ENCODE results near the gene VEGFB. TPM values are rescaled to one million over a fixed set of nuclear protein-coding genes. Genes with fewer than 3 reads are reported as not detected.

Gene VEGFB
- total and polyA plus RNA-seq, 7 experiments from 2014 or later, result 12.9 to 99.5 (median 58.7) TPM

- intact Hi-C loops (cut with micrococcal nuclease), result loop anchor here (1.0 kb wide), 5 partner anchors 10 to 50 kb away; partner anchors contain the start of genes FKBP2 (in 1 of the 2) and GPR137 (in 1 of the 2)
- Histone ChIP-seq H3K4me1 (ENCODE audit: control insufficient read depth in 2 of 2, insufficient read depth in 2 of 2, low read length in 2 of 2) (peaks cover 13 to 16% of the 10 kb centered on the region in 2 donors), H3K36me3 (ENCODE audit: control insufficient read depth in 2 of 3, insufficient read depth in 3 of 3, low read length in 3 of 3) (no peaks in the 10 kb centered on the region), H3K27ac (ENCODE audit: low read depth, low read length) (peak overlapping the region; percentile 59), H3K27me3 (ENCODE audit: control insufficient read depth in 2 of 2, insufficient read depth in 2 of 2, low read length in 2 of 2) (no peaks in the 10 kb centered on the region), H3K9me3 (ENCODE audit: control insufficient read depth in 2 of 3, low read length in 3 of 3) (no peaks in the 10 kb centered on the region), H3K4me3 (ENCODE audit: low read length) (peak overlapping the region; percentile 69)
- Mint-ChIP-seq H3K36me3 (no peaks in the 10 kb centered on the region), H3K27ac (peak overlapping the region in 4 of 9 donors; percentile 71 to 84 (median 74)), H3K4me3 (peak overlapping the region; percentile 81 to 96 (median 86)), H3K9me3 (peaks cover 0 to 2% (median 0%) of the 10 kb centered on the region in 11 donors), H3K4me1 (peaks cover 7 to 41% (median 14%) of the 10 kb centered on the region in 7 donors), H3K27me3 (peaks cover 0 to 3% (median 0%) of the 10 kb centered on the region in 5 donors)
- ChIA-PET POLR2A (interaction anchor here (0.7 to 12.3 kb wide), 9 partner anchors 8 to 886 kb away, joined by 3 to 154 read pairs (median 4); partner anchors contain the start of genes BAD, FERMT3, GPR137 and NUDT22), CTCF (interaction anchor here (0.6 to 3.7 kb wide), 6 partner anchors 10 to 317 kb away, joined by 3 to 31 read pairs (median 8); partner anchors contain the start of genes FERMT3 and FKBP2)
- ATAC-seq (peak; percentile 1), DNase-seq (peak in 1 of 9 donors; percentile 22)
Measured at GRCh38 chr11:64251753-64252002, 17.3 kb downstream of the VEGFB start.

- ATAC-seq (no peak), DNase-seq (peak in 1 of 9 donors; percentile 47)
- peaks cover 7 to 41% (median 14%) of the 10 kb centered on the region in 7 donors for H3K4me1 Mint-ChIP-seq
- Histone ChIP-seq H3K27ac (ENCODE audit: low read depth, low read length) (peak overlapping the region; percentile 59), H3K4me1 (ENCODE audit: control insufficient read depth in 2 of 2, insufficient read depth in 2 of 2, low read length in 2 of 2) (peaks cover 9 to 12% of the 10 kb centered on the region in 2 donors), H3K36me3 (ENCODE audit: control insufficient read depth in 2 of 3, insufficient read depth in 3 of 3, low read length in 3 of 3) (no peaks in the 10 kb centered on the region), H3K9me3 (ENCODE audit: control insufficient read depth in 2 of 3, low read length in 3 of 3) (no peaks in the 10 kb centered on the region), H3K27me3 (ENCODE audit: control insufficient read depth in 2 of 2, insufficient read depth in 2 of 2, low read length in 2 of 2) (no peaks in the 10 kb centered on the region), H3K4me3 (ENCODE audit: low read length) (peak overlapping the region; percentile 69)
- no peaks in the 10 kb centered on the region for H3K36me3 Mint-ChIP-seq
- intact Hi-C loops (cut with micrococcal nuclease), result no loop called here
- H3K4me3 Mint-ChIP-seq, result peak overlapping the region; percentile 81 to 96 (median 86)
- H3K9me3 Mint-ChIP-seq, result peaks cover 0 to 2% (median 0%) of the 10 kb centered on the region in 11 donors
- H3K27me3 Mint-ChIP-seq, result peaks cover 0 to 3% (median 0%) of the 10 kb centered on the region in 5 donors
- ChIA-PET CTCF (interaction anchor here (0.5 to 3.7 kb wide), 7 partner anchors 11 to 318 kb away, joined by 3 to 31 read pairs (median 8); partner anchors contain the start of genes FERMT3 and FKBP2), POLR2A (interaction anchor here (0.5 to 12.3 kb wide), 10 partner anchors 8 to 886 kb away, joined by 3 to 154 read pairs (median 4); partner anchors contain the start of genes BAD, FERMT3, GPR137 and NUDT22)
- H3K27ac Mint-ChIP-seq, result peak overlapping the region in 7 of 9 donors; percentile 19 to 84 (median 71)
Measured at GRCh38 chr11:64252003-64252872, 17.9 kb downstream of the VEGFB start.

GRCh38 chr11:64253043-64253442 lies 18.7 kb downstream of the VEGFB start:
- intact Hi-C loops (cut with micrococcal nuclease), result no loop called here
- no peak overlapping the region for H3K27ac ChIP-seq (ENCODE audit: low read depth, low read length)
- Mint-ChIP-seq H3K9me3 (peaks cover 0 to 2% (median 0%) of the 10 kb centered on the region in 11 donors), H3K27ac (no peak overlapping the region), H3K4me3 (peak overlapping the region in 6 of 10 donors; percentile 14 to 91 (median 33)), H3K4me1 (peaks cover 2 to 37% (median 12%) of the 10 kb centered on the region in 7 donors), H3K27me3 (peaks cover 0 to 3% (median 0%) of the 10 kb centered on the region in 5 donors), H3K36me3 (no peaks in the 10 kb centered on the region)
- no peaks in the 10 kb centered on the region for H3K36me3 ChIP-seq (ENCODE audit: control insufficient read depth in 2 of 3, insufficient read depth in 3 of 3, low read length in 3 of 3)
- no peak overlapping the region for H3K4me3 ChIP-seq (ENCODE audit: low read length)
- H3K27me3 ChIP-seq (ENCODE audit: control insufficient read depth in 2 of 2, insufficient read depth in 2 of 2, low read length in 2 of 2), result no peaks in the 10 kb centered on the region
- no peak for DNase-seq
- no peaks in the 10 kb centered on the region for H3K9me3 ChIP-seq (ENCODE audit: control insufficient read depth in 2 of 3, low read length in 3 of 3)
- ChIA-PET POLR2A (interaction anchor here (12.3 kb wide), 1 partner anchor 16 kb away, joined by 154 read pairs; no protein-coding TSS in a partner anchor), CTCF (interaction anchor here (3.7 kb wide), 1 partner anchor 47 kb away, joined by 31 read pairs; the partner anchor contains the start of gene FERMT3)
- no peak for ATAC-seq
- H3K4me1 ChIP-seq (ENCODE audit: control insufficient read depth in 2 of 2, insufficient read depth in 2 of 2, low read length in 2 of 2), result peaks cover 9 to 12% of the 10 kb centered on the region in 2 donors

GRCh38 chr11:64253481-64253880 lies 19.1 kb downstream of the VEGFB start:
- H3K4me3 ChIP-seq (ENCODE audit: low read length), result no peak overlapping the region
- ChIA-PET CTCF (interaction anchor here (1.0 kb wide), 1 partner anchor 49 kb away, joined by 3 read pairs; no protein-coding TSS in a partner anchor), POLR2A (no interaction called here)
- intact Hi-C loops (cut with micrococcal nuclease), result no loop called here
- H3K27ac ChIP-seq (ENCODE audit: low read depth, low read length), result no peak overlapping the region
- H3K4me3 Mint-ChIP-seq, result peak overlapping the region in 5 of 10 donors; percentile 14 to 91 (median 21)
- H3K27ac Mint-ChIP-seq, result no peak overlapping the region
- no peak for ATAC-seq
- H3K36me3 ChIP-seq (ENCODE audit: control insufficient read depth in 2 of 3, insufficient read depth in 3 of 3, low read length in 3 of 3), result peaks cover 0 to 2% (median 0%) of the 10 kb centered on the region in 3 experiments
- H3K27me3 ChIP-seq (ENCODE audit: control insufficient read depth in 2 of 2, insufficient read depth in 2 of 2, low read length in 2 of 2), result no peaks in the 10 kb centered on the region
- H3K27me3 Mint-ChIP-seq, result peaks cover 0 to 3% (median 0%) of the 10 kb centered on the region in 5 donors
- H3K36me3 Mint-ChIP-seq, result no peaks in the 10 kb centered on the region
- H3K4me1 ChIP-seq (ENCODE audit: control insufficient read depth in 2 of 2, insufficient read depth in 2 of 2, low read length in 2 of 2), result peaks cover 9 to 12% of the 10 kb centered on the region in 2 donors
- peaks cover 0 to 2% (median 0%) of the 10 kb centered on the region in 11 donors for H3K9me3 Mint-ChIP-seq
- no peaks in the 10 kb centered on the region for H3K9me3 ChIP-seq (ENCODE audit: control insufficient read depth in 2 of 3, low read length in 3 of 3)
- H3K4me1 Mint-ChIP-seq, result peaks cover 0 to 36% (median 11%) of the 10 kb centered on the region in 7 donors
- no peak for DNase-seq

GRCh38 chr11:64254326-64254725 lies 19.9 kb downstream of the VEGFB start:
- no peak for DNase-seq
- POLR2A ChIA-PET, result interaction anchor here (1.4 kb wide), 1 partner anchor 13 kb away, joined by 5 read pairs; the partner anchor contains the start of gene FKBP2
- Histone ChIP-seq H3K27me3 (ENCODE audit: control insufficient read depth in 2 of 2, insufficient read depth in 2 of 2, low read length in 2 of 2) (no peaks in the 10 kb centered on the region), H3K4me1 (ENCODE audit: control insufficient read depth in 2 of 2, insufficient read depth in 2 of 2, low read length in 2 of 2) (peaks cover 9 to 12% of the 10 kb centered on the region in 2 donors), H3K9me3 (ENCODE audit: control insufficient read depth in 2 of 3, low read length in 3 of 3) (no peaks in the 10 kb centered on the region), H3K4me3 (ENCODE audit: low read length) (no peak overlapping the region), H3K36me3 (ENCODE audit: control insufficient read depth in 2 of 3, insufficient read depth in 3 of 3, low read length in 3 of 3) (peaks cover 0 to 8% (median 0%) of the 10 kb centered on the region in 3 experiments), H3K27ac (ENCODE audit: low read depth, low read length) (no peak overlapping the region)
- Mint-ChIP-seq H3K36me3 (peaks cover 0 to under 1% (median 0%) of the 10 kb centered on the region in 5 donors), H3K4me3 (no peak overlapping the region), H3K9me3 (peaks cover 0 to 2% (median 0%) of the 10 kb centered on the region in 11 donors), H3K4me1 (peaks cover 0 to 33% (median 11%) of the 10 kb centered on the region in 7 donors), H3K27ac (no peak overlapping the region), H3K27me3 (peaks cover 0 to 3% (median 0%) of the 10 kb centered on the region in 5 donors)
- intact Hi-C loops (cut with micrococcal nuclease), result no loop called here
- no peak for ATAC-seq
- CTCF ChIA-PET, result interaction anchor here (1.0 kb wide), 1 partner anchor 50 kb away, joined by 3 read pairs; no protein-coding TSS in a partner anchor
